Activated naive CD4-positive, alpha-beta T cell treated with Interleukin-2 at 50 U/mL for 16 hours (primary cell): ENCODE data around the gene MOG.

Experiments used
- DNase-seq: peaks from one replicate; pipeline ENCODE4 v3.0.0-alpha.2; 2020

Gene MOG

DNA sequence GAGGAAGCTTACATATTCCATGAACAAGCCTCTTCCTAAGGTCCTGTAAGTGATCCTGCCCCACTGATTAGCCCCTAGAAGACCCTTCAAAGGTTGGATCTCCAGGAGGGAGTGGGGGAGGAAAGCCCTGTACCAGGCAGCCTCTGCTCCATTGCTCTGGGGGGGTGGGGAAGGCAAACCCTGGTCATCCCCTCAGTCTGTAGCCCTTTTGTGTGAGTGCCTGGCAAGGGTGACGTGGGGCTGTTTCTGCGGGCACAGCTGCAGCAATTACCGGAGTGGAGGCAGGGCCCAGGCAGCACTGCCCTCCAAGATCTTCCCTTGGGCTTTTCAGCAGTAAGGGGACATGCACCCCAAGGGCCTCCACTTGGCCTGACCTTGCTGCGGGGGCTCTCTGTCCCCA is at the start of gene MOG:
Gene MOG, plus strand, starts transcription at position 295 of the 400 bp plus-strand sequence. CDS start 118 bp downstream, outside the sequence.
- no peak for DNase-seq

DNA sequence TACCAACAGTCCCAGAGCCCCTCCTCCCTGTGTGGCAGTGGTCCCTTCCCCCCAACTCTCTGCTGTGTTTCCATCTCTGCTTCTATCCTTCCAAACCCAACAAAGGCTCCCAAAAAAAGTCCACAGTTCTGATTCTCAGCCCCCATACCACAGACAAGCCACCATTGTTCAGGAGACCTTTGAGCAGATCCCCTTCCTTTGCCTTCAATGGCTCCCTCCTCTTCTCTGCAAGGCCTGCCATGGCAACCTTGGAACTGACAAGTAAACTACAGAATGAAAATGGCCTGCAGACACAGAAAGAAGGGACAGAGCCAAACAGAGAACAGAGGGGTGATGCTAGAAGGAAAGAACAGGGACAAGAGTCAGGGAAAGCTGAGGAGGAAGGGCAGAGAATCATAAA is 48.8 kb upstream of the MOG start:
- no peak for DNase-seq

DNA sequence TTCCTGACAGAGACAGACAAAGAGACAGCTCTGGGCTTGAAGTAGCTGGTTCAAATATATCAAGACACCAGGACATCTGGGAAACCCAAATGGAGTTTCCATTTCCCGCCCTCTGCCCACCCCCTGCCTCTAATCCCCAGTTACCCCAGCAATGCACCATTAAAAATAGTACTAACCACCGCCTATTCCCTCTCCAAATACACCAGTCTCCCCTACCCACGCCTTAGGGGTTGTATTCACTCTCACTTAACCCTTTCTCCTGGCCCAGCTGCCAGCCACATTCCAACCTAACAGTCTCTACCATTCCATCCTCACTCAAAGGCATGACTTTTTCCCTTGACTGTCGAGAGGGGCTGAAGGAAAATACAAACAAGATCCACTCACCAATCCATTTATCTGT is 46.4 kb upstream of the MOG start:
- no peak for DNase-seq

DNA sequence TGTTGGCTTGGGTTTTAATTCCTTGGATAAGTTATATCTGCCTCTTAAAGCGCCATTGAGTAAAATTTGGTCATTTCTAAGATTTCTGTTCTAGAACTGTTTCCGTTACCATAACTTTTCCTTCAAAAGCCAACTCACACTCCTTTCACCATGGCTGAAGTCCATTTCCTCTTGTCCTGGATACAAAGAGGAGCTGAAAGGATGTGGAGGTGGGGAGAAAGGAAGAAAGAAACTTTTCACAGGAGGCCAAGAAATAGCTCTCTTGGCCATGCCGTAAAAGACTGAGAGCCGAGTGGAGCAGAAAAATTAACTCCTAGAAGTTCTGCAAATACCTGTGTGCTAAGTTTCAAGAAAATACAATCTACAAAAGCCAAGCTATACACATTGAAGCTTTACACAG is 45.5 kb upstream of the MOG start:
- DNase-seq: no peak

DNA sequence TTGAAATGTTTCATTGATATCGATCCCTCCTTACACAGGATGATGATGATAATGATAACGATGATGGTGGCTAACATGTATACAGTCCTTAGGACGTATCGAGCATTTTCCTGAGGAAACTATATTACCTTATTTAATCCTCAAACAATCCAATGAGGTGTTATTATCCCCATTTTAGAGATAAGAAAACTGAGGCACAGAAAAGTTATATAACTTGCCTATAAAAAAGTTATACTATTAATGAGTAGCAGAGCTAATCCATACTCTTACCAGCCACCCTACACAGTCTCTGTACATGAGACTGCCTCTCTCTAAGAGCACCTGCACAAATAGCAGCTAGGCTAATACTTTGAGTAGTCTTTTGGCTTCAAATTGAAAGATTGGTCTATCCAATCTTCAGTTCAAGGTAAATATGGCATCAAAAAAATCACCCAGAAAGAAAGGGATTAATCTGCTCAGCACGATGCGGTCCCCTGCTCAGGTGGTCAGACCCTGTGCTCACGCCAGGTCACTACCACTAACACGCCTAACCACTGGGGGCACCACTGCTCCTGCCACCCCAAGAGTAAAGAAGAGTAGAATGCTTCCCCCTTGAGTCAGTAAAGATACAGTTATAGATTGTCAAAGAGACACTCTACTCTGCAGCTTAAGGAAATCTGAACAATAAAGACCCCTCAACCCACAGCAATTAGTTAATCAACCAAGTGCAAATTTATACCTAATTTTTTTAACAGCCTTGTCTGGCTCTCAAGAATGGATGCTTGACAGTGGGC is 38.9 kb upstream of the MOG start:
- no peak for DNase-seq

DNA sequence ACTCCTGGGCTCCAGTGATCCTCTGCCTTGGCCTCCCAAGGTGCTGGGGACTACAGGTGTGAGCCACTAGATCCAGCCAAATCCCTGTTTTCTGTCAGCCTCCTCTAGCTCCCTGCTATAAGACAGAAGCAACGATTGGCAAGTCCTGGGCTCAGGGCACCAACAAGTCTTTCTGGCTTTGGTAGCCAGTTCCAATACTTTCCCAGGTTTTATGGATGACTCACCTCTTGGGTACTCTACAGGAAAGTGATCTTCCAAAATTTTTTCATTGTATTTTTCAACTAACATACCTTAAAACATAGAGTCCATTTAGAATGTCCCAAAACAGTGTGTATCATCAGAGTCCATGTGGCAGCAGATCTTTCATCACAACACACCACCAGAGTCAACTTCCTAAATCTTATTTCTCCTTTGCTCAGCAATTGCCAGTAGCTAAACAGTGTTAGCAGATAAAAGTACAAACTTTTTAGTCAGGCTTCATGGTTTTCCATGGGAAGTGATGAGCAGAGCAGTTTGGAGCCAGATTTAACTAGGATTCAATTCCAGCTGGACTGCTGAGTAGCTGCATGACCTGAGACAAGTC is 37.2 kb upstream of the MOG start:
- no peak for DNase-seq

DNA sequence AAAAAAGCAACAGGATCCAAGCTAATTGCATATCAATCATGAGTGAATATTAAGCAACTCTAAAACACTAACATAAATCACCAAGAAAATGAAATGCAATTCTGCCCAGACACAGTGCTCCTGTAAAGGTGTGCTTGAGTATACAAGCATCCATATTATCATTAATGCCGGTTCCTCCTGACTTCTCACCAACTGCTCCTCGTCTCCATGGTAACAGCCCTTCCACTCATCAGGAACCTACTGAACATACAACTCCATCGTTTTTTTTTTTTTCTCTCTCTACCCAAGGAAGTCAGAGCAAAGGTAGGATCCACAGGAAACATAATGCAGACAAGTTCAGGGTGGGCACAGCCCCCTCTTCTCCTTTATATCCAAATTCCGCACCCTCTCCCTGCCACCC is 36.3 kb upstream of the MOG start:
- no peak for DNase-seq

DNA sequence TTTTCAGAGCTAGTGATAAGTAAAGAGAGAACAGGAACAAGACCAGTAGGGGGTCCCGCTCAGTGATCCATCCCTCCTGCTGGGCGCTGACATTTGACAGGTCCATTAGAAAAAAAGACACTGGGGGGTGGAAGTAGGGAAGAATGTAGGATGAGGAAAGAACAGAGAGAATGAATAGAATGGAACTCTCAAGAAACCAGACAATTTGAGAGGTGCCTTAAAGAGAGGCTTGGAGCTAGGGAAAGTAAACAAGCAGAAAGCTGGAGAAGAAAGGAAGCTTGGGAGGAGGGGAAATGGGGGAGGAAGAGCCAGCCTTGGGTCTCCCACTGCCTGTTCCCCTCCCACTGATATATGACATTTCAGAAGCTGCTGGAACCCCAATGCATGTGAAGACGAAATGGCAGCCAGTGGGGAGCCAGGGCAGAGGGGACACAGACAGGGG is 32.4 kb upstream of the MOG start:
- no peak for DNase-seq

DNA sequence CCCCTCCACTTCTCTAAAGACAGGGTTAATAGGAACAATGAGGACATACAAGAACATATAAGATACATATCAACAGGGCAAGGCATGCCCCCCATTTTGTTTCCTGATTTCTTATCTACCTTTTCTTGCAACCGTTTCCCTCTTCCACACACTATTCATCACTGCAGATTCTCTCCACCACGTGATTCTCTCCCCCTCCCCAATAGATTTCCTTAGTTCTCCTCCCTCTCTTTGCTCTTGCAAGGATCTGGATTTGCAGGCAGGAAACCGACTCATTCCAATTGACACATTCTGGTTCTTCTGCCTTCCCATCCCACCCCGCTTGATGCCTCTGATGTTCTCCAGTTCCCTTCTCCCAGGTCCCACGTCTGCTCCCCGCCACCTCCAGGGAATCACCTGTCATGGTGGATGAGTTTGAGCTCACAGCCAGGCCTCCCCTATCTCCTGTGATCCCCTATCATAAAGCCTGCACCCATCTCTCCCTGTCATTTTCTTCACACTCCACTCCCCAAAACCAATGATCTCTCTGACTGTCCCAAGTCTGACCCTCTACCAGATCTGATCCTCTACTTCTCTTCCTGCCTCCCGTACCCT is 31.5 kb upstream of the MOG start:
- DNase-seq: no peak

DNA sequence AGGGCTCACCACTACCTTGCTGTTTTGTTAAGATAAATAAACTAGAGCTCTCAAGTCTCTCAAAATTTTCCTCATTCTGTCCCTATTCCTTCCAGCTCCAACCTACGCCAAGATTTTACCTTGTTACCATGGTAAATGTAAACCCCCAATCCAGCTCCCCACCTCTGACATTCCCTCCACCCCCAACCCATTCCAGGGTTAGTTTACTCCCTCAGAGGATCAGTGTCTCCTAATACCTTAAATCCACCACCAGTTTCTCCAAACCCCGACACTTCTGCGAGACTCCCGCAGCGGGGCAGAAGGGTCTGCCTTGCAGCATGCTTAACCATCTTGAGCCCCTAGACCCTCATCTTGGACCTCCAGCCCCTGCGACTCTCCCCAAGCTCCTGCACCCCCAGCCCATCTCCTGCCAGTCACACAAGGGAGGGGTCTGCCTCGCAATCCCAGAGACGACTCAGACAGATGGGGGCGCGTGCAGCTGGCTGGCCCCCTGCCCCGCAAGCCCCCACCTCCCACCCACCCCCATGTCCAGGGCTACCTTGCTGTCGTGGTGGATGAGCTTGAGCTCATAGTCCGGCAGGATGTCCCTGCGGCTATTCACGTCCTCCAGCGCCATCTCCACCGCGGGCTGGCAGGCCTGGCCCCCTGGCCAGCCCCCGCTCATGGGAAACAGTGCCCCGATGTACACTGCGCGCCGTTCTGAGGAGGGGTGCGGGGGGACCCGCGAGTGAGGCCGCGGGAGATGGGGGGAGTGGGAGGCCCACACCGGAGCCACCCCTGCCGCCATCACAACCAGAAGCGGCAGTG is 29.7 kb upstream of the MOG start:
- DNase-seq: no peak

DNA sequence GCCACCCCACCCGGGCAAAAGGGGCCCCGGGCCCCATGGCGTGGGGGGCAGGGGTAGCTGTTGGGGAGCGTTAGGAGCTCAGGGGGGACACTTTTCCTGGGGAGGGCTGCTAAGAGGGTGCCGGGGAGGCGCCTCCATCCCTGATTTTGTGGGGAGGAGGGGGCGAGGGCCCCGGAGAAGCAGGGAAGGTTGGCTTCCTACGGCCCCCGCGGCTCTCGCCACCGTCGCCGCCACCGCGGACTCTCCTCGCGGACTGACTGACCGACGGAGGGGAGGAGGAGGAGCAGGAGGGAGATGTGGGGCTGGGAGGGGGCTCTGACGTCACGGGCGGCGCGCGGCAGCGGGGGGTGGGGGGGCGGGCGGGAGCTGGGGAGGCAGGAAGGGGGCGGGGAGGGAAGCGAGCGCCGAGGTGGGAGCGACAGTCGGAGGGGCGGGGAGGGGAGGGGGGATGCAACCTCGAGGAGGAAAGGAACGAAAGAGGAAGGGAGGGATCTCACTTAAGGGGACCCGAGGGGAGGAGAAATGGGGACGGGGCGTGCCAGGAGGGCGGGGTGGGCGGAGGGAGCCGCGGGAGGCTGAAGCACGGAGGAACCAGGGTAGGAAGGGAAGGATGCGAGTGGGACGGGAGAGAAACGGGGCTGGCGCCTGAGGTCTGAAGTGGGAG is 29.0 kb upstream of the MOG start:
- peak; percentile 51 for DNase-seq

DNA sequence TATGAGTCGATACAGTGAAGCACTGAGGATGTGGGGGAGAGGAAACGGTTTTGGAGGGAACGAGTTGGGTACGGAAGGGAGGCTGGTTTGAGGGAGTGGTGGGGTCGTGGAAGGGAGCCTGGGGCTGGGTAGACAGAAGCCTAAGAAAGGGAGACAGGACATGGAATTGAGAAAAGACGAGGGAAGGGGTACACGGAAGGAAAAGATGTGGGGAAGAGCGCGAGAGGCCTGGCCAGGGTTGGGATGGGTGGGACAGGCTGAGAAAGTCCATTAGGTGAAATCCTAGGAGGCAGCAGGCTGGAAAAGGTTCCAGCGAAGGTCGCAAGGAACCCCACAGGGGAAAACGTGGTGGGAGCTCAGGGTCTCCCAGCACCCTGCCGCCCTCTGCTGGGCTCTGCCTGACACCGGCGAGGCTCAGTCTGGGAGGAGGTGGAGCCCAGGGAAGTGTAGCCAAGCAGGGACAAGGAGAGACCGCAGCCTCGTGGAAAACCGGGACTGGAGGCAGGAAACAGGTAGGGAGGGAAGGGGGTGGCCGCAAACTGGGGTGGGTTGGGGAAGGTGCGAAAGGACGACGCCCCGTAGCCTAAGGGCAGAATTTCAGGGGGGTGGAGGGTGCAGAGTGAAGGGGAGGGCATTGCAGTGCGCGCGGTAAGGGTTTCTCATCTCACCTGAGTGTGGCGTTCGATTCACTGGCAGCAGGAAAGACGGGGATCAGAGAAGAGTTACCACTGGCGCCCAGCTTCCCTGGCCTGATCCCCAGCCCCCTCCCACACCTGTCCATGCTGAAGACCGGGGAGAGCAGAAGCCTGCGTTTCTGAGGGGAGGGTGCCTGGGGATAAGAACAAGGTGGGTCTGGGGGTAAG is 28.2 kb upstream of the MOG start:
- DNase-seq: peak; percentile 66

DNA sequence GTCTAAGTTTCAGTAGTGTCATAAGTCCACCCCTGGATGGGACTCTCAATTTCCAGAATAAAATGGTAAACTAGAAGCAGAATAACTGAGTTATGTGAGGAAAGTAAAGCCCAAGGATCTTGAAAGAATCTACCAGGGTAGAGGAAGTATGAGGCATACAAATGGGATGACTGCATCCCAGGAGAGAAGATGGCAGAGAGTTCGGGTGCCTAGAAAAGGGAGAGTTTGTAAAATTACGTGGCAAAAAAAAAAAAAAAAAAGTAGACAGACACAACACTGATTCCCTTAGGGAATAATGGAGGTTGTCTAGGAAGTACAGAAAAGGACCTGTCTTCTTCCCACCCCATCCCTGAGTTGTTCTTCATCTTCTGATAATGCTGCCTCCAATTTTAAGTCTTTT is 27.3 kb upstream of the MOG start:
- no peak for DNase-seq

DNA sequence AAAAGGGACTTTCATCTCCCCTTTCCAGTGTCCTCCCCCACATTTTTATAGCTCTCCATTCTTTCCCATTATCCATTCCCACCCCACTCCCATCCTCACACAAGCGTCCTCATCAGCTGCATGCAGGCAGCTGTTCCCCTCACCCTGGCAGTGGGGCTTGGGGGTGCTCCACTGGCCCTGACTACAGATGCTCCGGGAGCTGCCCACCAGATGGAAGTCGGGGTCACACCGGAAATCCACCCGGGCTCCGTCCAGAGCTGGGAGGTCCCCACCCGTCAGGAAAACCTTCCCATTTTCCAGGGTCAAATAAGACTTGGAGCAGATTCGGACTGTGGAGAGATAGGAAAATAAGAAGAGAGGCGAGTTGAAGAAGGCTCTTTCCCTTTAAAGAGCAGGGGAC is 26.6 kb upstream of the MOG start:
- no peak for DNase-seq

DNA sequence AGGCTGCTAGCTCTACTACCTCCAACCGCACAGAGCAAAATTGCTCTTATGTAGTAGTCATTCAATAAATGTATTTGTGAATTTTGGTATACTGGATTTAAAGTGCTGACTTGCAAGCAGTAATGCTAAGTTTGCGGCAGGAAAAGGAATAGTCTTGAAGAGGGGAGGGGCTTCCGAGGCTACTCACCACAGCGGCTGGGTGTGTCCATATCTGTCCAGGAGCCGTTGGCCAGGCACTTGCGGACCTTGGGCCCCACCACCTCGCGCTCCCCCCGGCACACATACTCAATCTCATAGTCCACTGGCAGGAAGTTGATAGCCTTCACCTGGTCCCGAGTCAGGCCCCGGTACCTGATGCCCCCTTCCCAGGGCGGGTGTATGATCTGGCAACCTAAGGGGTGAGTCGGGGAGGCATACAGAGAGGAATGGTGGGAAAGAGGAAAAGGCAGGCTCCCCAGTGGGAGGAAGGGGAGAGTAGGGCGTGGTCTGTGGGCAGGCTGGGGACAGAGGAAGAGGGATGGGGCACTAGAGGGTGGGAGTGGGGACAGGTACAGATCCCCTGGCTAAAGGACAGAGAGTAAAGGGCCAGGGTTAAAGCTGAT is 25.6 kb upstream of the MOG start:
- DNase-seq: no peak

DNA sequence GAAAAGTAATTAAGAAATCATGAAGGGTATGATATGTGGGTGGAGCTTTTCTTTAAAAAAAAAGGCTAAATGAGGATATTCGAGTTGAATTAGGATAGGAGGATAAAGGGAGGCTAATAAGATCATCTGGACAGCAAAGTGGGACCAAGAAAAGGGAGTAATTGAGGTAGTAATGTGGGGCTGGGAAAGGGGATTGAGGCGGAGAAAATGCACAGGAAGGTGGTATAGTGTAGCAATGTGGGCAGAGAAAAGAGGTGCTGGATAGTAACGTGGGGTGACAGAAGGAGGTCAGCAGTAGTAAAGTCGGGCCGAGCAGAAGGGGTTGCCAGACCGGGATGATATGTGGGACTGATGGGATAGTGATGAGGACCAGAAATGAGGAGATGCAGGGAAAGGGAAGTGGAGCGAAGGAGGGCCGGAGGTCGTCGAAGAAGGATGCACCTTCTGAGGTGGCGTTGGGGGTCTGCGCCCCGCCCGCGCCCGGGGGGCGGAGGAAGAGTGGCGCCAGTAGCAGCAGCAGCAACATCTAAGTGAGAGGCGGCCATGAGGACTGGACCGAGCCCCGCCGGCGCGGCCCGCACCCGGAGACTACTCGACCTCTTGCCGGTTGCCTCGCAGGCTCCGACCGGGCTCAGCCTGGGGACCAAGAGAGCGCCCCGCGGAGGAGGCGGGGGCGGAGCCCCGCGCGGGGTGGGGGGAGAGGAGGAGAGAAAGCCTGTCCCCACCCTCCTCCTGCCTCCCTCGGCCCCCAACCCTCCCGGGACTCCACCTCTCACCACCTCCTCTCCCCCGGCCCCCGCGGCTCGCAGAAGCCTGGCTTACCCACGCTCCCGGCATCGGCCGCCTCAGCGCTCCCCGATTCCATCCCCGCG is 24.8 kb upstream of the MOG start:
- peak; percentile 60 for DNase-seq

DNA sequence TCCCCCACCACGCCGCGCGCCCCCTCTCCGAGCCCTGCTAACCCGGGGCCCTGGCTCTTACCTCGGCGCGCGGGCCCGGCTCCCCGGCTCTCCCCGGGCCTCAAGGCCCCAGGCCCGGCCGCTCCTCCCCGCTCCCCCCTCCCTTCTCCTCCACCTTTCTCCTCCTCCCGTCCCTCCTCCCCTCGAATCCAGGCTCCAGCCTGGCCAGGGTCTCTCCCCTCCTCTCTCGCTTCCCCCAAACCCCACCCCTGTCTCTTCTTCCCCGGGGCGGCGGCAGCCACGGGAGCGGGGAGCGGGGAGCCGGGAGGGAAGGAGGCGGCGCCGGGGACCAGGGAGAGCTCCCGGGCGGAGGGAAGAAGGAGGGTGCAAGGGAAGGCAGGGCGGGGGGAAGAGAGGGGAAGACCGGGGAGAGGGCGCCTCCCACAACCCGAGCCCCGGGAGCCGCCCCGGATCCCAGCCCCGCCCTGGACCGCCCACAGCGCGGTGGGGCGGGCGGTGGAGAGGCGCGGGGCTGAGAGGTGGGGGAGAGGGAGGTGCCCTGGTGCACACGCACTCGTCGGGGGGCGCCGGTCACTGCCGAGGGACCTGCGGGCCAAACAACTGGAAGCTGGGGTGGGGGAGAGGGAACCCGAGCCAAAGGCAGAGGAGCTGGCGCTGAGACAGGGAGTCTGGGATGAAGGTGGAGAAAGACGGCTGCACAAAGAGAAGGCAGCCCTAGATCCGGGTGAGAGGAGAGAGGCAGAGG is 23.9 kb upstream of the MOG start, which contains the start of gene GABBR1:
Gene GABBR1, minus strand, starts transcription at position 395 of the 745 bp plus-strand sequence. CDS start 798 bp downstream, outside the sequence.
- peak; percentile 70 for DNase-seq

DNA sequence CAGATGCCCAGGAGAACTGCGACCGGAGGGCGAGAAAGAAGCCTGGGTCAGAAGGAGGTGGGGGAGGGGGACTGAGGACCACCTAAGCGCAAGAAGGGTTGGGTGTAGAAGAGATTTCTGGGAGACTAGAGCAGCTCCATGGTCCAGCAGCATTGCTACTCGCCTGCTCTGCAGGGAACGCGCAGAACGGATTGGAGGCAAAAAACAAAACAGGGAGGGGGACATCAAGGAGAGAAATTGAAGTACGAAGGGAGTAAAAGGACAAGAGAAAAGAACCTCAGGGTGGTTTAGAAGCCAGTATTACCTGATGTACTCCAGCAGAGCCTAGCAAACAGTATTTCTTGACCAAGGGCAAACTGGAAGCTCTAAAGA is 23.4 kb upstream of the MOG start:
- DNase-seq: no peak

DNA sequence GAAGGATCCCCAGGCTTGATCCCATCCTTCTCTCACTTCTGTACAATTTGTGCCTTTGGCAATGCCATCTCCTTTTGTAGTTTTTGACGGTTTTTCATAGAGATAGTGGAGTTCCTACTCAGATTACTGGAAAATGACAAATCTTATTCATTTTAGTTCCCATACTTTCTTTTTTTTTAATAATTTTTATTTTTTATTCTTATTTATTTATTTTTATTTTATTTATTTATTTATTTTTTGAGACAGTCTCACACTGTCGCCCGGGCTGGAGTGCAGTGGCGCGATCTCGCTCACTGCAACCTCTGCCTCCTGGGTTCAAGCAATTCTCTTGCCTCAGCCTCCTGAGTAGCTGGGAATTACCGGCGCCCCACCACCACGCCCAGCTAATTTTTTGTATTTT is 19.6 kb upstream of the MOG start:
- DNase-seq: no peak
